Smooth muscle cell (in vitro differentiated cells): ENCODE results near the gene RNF208. TPM values are rescaled to one million over a fixed set of nuclear protein-coding genes. Genes with fewer than 3 reads are reported as not detected.

ENCODE experiments used
- DNase-seq: peaks from one replicate; lab custom pipeline; 2025; ENCODE audit not compliant: unreplicated experiment; lab: John Stamatoyannopoulos, UW
- H2AFZ ChIP-seq: fragments of 200-600 bp; sonication (generic); 2 replicates; pipeline ENCODE4 v1.6.0; 2016; ENCODE audit warnings: antibody characterized with exemption, low read depth, mild to moderate bottlenecking
- H3F3A ChIP-seq: fragments of 200-600 bp; sonication (generic); 2 replicates; pipeline ENCODE4 v1.6.0; 2017; ENCODE audit warnings: antibody characterized with exemption, low read depth
- H3K27ac ChIP-seq: fragments of 200-600 bp; sonication (generic); 2 replicates; pipeline ENCODE4 v1.5.1; 2016; ENCODE audit warnings: low read depth, mild to moderate bottlenecking
- H3K27me3 ChIP-seq: fragments of 200-600 bp; sonication (generic); 2 replicates; pipeline ENCODE4 v1.6.1; 2016; ENCODE audit warnings: low read depth, mild to moderate bottlenecking
- H3K36me3 ChIP-seq: fragments of 200-600 bp; sonication (generic); 2 replicates; pipeline ENCODE4 v1.5.1; 2016; ENCODE audit warnings: low read depth
- H3K4me1 ChIP-seq: fragments of 200-600 bp; sonication (generic); 2 replicates; pipeline ENCODE4 v1.5.1; 2016; ENCODE audit warnings: low read depth
- H3K4me2 ChIP-seq: fragments of 200-600 bp; sonication (generic); 2 replicates; pipeline ENCODE4 v1.6.0; 2016; ENCODE audit warnings: mild to moderate bottlenecking
- H3K4me3 ChIP-seq: fragments of 200-600 bp; sonication (generic); 2 replicates; pipeline ENCODE4 v1.5.1; 2016; ENCODE audit warnings: mild to moderate bottlenecking
- H3K79me2 ChIP-seq: fragments of 200-600 bp; sonication (generic); 2 replicates; pipeline ENCODE4 v1.6.0; 2016; ENCODE audit warnings: low read depth, mild to moderate bottlenecking
- H3K9ac ChIP-seq: fragments of 200-600 bp; sonication (generic); 2 replicates; pipeline ENCODE4 v1.6.0; 2016; ENCODE audit warnings: low read depth
- H3K9me3 ChIP-seq: fragments of 200-600 bp; sonication (generic); replicated peaks from 2 replicates; pipeline ENCODE4 v1.5.1; 2016; ENCODE audit warnings: low read depth
- H4K20me1 ChIP-seq: fragments of 200-600 bp; sonication (generic); 2 replicates; pipeline ENCODE4 v1.6.0; 2016; ENCODE audit warnings: low read depth
- WGBS: methylation state at CpG from one replicate; pipeline ENCODE4 v1.1.7; 2016; ENCODE audit warnings: low lambda C conversion rate; 5-methylcytosine and 5-hydroxymethylcytosine counted together
- polyA plus RNA-seq: library from polyadenylated mRNA; unstranded; fragments of >200 nt; fragmentation: Nextera tagmentation; extraction: Ambion mirVana; gene quantifications from 2 replicates; pipeline ENCODE4 v1.2.1, GENCODE V29; 2016
- total RNA-seq: library from RNA; depleted of rRNA; stranded (reverse); fragments of >200 nt; gene quantifications from 2 replicates; pipeline ENCODE4 v1.2.3, GENCODE V29; 2014
- TF ChIP-seq, protein P1 (sequence below): fragments of 200-600 bp; sonication (generic); IDR thresholded peaks from 2 replicates; pipeline ENCODE4 v1.5.1; 2017; ENCODE audit warnings: borderline replicate concordance, mild to moderate bottlenecking, antibody characterized with exemption; ENCODE audit not compliant: insufficient read depth, poor library complexity, severe bottlenecking

RNF208 gene
- total and polyA plus RNA-seq, 2 experiments from 2014 or later, result 0.36 to 1.4 TPM

DNA sequence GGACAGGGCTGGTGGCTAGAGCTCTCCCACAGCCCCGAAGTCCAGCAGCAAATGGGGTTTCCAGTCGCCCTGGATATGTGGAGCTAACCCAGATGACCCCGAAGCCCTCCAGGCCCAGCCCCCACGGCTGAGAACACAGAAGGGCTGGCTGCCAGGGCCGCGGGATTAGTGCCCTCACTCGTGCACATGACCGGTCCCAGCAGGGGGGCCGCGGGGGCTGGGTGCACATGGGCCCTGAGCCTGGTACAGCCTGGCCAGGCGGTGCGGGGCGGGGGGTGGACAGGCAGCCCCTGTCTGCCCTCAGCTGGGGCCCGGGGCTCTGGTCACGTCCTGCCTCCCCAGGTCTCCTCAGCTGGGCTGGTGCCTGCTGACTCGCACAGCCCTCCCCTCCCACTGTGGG, 27.7 kb downstream of the RNF208 start:
- Histone ChIP-seq H3K36me3 (no peaks in the 10 kb centered on the region), H3K27me3 (no peaks in the 10 kb centered on the region), H3K79me2 (peaks cover 52% of the 10 kb centered on the region), H3K4me2 (no peak overlapping the region), H3K27ac (no peak overlapping the region), H3K4me1 (peaks cover 15% of the 10 kb centered on the region), H3K4me3 (no peak overlapping the region), H2AFZ (no peak overlapping the region), H3F3A (peaks cover 10% of the 10 kb centered on the region), H3K9me3 (no peaks in the 10 kb centered on the region), H4K20me1 (peaks cover 67% of the 10 kb centered on the region), H3K9ac (no peak overlapping the region)
- DNase-seq, result no peak
- WGBS, result 92% methylated on average over 15 of the region's 16 CpGs
- TF ChIP-seq, protein P1, sequence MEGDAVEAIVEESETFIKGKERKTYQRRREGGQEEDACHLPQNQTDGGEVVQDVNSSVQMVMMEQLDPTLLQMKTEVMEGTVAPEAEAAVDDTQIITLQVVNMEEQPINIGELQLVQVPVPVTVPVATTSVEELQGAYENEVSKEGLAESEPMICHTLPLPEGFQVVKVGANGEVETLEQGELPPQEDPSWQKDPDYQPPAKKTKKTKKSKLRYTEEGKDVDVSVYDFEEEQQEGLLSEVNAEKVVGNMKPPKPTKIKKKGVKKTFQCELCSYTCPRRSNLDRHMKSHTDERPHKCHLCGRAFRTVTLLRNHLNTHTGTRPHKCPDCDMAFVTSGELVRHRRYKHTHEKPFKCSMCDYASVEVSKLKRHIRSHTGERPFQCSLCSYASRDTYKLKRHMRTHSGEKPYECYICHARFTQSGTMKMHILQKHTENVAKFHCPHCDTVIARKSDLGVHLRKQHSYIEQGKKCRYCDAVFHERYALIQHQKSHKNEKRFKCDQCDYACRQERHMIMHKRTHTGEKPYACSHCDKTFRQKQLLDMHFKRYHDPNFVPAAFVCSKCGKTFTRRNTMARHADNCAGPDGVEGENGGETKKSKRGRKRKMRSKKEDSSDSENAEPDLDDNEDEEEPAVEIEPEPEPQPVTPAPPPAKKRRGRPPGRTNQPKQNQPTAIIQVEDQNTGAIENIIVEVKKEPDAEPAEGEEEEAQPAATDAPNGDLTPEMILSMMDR, result no peak

DNA sequence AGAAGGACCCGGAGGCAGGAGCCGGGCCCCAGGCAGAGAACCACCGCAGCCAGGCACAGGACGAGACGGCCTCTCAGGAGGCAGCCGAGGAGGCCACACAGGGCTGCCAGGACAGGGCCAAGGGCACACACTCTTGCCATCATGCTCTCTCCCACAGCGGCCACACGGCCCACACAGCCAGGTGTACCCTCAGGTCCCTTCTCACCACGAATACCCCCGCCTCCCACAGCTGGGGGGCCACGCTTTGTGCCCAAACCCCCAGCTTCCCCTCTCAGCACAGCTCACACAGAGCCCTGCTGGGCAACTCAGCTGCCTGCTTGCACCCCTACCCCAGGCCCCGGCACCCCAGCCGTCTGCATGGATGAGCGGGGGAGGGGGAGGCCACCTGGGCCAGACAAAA, 28.3 kb downstream of the RNF208 start:
- H3K9ac ChIP-seq, result no peak overlapping the region
- DNase-seq, result no peak
- H3K79me2 ChIP-seq, result peaks cover 49% of the 10 kb centered on the region
- no peaks in the 10 kb centered on the region for H3K9me3 ChIP-seq
- TF ChIP-seq, protein P1, result no peak
- H3K4me3 ChIP-seq, result no peak overlapping the region
- H2AFZ ChIP-seq, result no peak overlapping the region
- H3K27me3 ChIP-seq, result no peaks in the 10 kb centered on the region
- H3K36me3 ChIP-seq, result no peaks in the 10 kb centered on the region
- no peak overlapping the region for H3K4me2 ChIP-seq
- peaks cover 63% of the 10 kb centered on the region for H4K20me1 ChIP-seq
- H3K4me1 ChIP-seq, result peaks cover 11% of the 10 kb centered on the region
- 92% methylated on average over 14 of the region's 14 CpGs for WGBS
- H3F3A ChIP-seq, result peaks cover 12% of the 10 kb centered on the region
- H3K27ac ChIP-seq, result no peak overlapping the region

DNA sequence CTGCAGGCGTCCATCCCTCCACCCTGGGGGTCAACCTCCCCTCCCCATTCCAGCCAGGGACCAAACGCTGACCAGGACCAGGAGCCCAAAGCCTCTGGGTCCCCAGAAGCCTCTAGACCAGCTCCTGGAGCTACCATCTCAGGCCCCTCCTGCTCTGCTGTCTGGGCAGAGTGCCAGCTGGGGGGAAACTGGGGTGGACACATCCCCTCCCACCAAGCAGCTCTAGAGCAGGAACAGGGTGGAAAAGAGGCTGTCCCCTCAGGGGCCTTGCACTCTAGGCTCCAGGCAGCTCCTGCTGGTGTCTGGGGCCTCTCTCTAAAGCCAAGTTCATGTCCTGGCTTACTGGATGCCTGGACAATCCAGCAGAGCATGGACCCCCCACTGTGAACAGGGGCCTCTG, 29.2 kb downstream of the RNF208 start:
- 88% methylated on average over 2 of the region's 2 CpGs for WGBS
- peaks cover 54% of the 10 kb centered on the region for H4K20me1 ChIP-seq

DNA sequence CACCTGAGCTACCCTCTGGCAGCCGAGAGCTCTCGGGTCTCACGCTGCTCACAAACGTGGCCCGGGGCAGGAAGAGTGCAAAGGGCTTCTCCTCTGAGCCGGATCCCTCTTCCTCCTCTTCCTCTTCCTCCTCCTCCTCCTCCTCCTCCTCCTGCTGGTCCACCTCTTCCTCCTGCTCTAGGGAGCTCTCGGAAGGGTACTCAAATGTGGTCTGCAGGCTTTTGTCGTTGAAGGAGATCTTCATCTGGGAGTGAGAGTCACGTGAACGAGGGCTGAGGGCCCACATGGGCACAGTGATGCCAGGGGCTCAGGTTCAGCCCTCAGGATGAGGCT, 29.6 kb downstream of the RNF208 start:
- Histone ChIP-seq H3K36me3 (no peaks in the 10 kb centered on the region), H3K4me2 (no peak overlapping the region), H3K27ac (no peak overlapping the region), H4K20me1 (peaks cover 49% of the 10 kb centered on the region), H3K4me3 (no peak overlapping the region), H3K9me3 (no peaks in the 10 kb centered on the region), H2AFZ (no peak overlapping the region), H3K4me1 (peaks cover 12% of the 10 kb centered on the region), H3K27me3 (no peaks in the 10 kb centered on the region), H3F3A (peaks cover 12% of the 10 kb centered on the region), H3K79me2 (peaks cover 45% of the 10 kb centered on the region), H3K9ac (no peak overlapping the region)
- DNase-seq, result no peak
- WGBS, result 94% methylated on average over 10 of the region's 10 CpGs
- TF ChIP-seq, protein P1, result no peak

More for the DNA sequence above, 29.2 kb downstream of the RNF208 start:
- H3K79me2 ChIP-seq, result peaks cover 45% of the 10 kb centered on the region
- H3K27ac ChIP-seq, result no peak overlapping the region
- peaks cover 9% of the 10 kb centered on the region for H3K4me1 ChIP-seq
- H3K4me3 ChIP-seq, result no peak overlapping the region
- no peak for DNase-seq
- no peak overlapping the region for H3K9ac ChIP-seq
- H3K36me3 ChIP-seq, result no peaks in the 10 kb centered on the region
- H3K4me2 ChIP-seq, result no peak overlapping the region
- H3K27me3 ChIP-seq, result no peaks in the 10 kb centered on the region
- TF ChIP-seq, protein P1, result no peak
- H2AFZ ChIP-seq, result no peak overlapping the region
- no peaks in the 10 kb centered on the region for H3K9me3 ChIP-seq
- peaks cover 12% of the 10 kb centered on the region for H3F3A ChIP-seq
